GM03348 (cell line): ENCODE measurements around the gene GOLIM4.
"Not testable (repeated sequence)": the region's sequence is repeated elsewhere in the genome, so short reads cannot be mapped to it uniquely, and the experiment has no call there.

Source experiments
- DNase-seq: peaks from one replicate; pipeline ENCODE4 v3.0.0; 2012; ENCODE audit warnings: low spot score

GOLIM4 gene

DNA sequence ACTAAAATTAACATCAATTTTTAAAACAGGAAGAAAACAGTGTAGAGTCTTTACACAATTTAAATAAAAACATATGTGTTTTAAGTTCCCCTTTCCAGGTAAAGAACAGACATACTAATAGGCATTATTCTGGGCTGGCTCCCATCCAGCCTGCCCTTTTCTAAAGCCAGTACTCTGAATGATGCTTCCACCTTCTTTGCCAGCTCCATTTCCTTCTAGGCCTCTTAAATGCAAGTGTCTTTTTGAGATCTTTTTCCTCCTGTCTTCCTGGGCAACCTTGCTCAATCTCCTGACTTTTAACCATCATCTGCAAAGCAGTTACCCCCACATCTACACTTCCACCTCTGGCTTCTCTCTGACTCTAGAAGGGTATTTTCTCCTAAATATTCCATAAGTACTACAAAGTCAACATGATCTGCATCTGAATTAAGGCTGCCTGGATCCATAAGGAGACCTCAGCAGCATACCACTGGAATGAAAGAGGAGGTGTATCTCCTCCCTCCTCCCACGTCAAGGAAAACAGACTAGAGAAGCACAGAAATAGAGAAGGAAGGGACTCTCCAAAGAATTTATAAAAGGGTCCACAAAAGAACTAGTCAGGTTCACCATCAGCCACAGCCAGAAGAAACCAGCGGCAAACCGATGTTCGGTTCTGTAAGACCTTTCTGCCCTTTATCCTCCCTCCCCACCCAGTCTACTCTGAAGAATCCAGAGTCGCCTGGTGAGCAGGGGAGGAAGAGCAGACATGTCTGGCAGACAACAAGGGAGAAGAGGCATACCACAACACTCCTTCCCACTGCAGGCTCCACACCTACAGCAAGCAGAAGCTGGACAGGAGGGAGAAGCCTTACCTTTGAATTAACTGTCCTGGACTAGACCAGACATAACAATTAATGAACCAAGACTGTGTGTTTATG lies 47.1 kb downstream of the GOLIM4 start:
- DNase-seq = no peak

DNA sequence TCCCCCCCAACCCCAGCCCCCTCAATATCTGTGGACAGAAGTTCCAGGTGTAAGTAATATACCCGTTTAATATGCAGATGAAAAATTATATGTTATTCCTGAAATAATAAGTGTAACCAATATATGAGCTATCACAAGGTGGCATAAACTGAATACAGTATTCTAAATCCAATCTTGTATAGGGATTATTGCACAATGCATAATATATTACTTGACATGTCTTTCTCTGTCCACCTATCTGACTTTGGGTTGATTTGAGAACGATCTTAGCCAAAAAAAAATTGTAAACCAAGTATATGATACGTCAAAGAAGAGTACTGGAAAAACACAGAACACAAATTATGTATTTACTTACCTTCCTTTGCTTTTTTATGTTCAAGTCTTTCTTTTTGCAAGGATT lies 47.8 kb downstream of the GOLIM4 start:
- DNase-seq = no peak

DNA sequence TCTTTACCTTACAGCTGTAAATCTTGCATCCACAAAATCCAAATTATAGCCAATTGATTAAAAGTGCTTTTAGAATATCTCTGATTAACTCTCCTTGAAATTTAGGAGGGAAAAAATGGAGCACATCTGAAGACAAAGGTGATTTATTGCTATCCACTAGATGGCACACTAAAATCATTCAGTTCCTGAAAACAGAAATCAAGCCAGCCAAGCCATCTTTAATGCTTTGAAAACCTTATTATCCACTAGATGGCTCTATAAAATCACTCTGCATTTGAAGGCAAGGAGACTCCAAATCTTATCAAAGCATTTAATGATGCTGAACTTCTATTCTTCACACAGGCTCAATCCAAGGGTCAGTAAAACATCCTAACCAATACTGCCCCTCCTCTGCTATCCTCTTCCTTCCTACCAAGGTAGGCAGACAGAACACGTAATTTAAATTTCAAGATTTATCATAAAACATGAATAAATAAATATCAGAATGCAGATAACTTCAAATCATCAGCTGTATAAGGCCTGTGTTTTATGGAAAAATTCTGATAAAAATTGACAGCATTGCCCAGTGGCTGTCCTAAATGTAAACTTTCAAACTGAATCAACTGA lies 48.4 kb downstream of the GOLIM4 start:
- peak; percentile 66 for DNase-seq

DNA sequence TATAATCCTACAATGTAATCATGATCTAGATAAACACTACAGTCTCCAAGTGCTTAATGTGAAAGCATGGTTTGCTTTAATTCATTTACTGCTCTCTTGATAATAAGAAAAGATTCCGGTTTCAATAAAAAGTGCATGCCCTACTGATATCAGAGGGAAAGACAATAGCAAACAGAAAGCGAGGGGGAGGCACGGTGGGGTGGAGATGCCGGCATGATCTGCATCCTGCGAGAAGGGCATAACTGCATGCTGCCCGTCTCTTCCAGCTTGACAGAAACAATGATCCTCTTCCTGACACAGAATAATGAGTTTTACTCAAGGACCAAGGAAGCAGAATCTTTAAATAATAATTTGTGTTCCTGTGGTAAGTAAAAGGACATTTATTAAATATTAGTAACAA lies 51.7 kb downstream of the GOLIM4 start:
- no peak for DNase-seq

DNA sequence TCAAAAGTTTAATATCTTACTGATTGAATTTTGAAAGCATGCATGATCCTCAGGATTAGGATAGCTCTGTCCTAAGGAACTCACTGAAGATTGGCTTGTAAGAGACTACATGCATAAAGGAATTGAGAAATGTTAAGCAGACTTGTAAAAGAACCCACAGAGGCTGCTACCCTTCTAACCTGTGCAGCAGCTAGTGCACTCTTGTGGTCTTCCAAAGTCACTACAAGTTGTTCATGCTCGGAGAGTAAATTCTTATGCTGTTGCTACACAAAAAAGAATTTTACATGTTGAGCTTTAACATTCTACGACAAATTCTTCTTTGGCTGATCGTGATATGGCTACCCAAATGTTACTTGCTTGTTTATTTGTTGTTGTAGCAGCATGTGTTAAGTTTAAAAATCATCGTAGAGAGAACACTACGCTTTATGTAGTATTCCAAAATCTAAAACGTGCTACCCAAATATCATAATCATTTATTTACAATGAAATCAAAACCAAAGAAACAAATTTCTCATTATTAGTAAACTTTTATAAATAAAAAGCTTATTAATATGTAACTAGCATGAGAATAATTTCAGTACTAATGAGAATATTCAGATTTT lies 55.0 kb downstream of the GOLIM4 start:
- DNase-seq = peak; percentile 58

DNA sequence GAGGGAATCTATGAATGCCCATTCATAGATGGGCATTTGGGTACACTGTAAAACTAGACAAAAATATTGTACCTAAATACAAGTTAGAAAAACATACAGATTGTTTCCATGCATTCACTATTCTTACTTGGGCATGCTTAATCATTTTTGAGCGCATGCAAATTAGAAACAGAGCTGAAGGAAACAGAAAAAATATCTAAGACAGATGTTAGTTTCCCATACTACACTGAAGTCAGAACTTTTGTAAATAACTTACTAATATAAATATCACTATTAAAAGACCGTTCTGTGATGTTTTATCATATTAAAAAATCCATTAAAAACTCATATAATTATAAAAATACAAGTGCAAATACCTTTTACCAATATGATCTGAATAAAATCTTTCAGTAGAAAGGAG lies 58.7 kb downstream of the GOLIM4 start:
- DNase-seq = no peak

DNA sequence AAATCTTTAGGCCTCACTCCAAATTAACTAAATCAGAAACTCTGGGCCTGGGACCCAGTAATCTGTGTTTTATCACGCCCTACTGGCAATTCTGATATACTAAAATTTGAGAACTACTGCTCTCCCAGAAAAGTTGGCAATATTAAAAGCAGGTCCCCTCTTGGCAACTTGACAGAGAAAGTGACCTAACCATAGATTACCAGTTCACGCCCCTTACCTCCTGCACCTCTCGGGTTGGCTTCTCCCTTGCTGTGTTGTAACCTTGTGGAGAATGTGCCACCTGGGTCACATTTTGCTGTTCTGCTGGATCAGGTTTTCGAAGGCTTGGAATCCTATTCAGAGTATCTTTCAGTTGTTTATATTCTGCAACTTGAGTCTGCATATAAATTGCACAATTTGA lies 59.1 kb downstream of the GOLIM4 start:
- DNase-seq = no peak

DNA sequence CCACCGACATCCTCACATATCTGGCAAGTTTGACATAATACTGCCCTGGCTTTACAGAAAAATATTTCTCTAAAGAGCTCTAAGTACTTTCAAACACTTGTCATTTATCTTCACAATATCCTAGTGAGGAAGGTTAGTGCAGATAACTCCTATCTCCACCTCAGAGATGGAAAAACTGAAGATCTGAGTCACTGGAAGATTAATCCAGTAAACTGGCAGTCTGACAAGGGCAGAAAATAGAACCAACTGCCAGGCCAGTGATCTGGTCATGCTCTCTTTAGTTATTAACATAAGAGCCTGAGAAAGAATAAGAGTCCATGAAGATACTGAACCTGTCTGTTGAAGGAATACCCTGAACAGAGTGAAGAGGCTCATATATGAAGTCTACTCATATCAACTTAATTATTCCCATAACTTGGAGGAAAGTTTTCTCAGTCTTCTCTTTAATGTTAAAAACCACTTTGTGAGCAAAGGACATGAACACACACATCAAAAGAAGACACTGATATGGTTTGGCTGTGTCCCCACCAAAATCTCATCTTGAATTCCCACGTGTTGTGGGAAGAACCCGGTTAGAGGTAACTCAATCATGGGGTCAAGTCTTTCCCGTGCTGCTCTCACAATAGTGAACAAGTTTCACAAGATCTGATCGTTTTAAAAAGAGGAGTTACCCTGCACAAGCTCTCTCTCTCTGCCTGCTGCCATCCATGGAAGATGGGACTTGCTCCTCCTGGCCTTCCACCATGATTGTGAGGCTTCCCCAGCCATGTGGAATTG lies 61.4 kb downstream of the GOLIM4 start:
- DNase-seq = peak; percentile 62

DNA sequence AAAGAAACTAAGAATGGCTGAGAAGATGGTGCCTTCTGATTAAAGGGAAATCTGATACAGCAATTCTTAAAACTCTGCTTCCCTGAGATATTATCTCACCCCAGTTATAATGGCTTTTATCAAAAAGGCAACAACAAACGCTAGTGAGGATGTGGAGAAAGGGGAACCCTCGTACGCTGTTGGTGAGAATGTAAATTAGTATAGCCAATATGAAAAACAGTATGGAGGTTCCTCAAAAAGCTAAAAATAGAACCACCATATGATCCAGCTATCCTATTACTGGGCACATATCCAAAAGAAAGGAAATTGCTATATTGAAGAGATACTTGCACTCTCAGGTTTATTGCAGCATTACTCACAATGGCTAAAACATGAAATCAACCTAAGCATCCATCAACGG lies 65.1 kb downstream of the GOLIM4 start:
- no peak for DNase-seq

DNA sequence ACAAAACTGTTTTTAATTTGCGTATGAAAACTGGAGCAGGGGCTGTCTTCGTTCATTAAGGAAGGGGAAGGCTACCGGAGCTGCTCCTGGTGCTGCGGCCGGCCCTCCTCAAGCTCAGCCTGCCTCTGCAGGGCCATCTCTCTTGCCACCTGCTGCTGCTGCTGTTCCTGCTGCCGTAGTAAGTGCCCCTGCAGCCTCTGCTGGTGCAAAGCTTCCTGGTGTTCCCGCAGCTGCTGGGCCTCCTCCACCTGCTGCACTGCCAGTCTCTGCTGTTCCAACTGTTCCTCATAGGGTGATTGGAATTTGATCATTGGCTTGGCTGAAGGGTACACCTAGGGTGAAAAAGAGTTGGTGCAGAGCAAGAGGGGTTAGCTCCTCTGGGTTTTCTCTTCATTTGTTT lies 66.0 kb downstream of the GOLIM4 start:
- no peak for DNase-seq

DNA sequence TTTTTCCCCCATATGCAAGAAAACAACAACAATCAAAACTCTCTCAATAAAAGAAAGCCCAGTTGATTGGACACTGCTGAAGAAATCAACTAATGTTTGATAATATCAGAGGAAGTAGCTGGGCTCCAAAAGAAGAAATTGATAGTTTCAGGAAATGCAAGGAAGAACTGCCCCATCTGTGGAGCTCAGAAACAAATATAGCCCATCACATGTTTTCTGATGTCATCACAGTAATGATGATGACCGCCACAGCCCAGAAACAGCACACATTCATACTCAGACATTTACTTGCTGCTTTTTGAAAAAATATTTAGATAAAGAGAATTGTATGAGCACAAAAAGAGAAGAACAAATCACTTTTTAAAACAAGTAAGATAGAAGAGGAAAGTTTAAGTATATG lies 67.6 kb downstream of the GOLIM4 start:
- no peak for DNase-seq

DNA sequence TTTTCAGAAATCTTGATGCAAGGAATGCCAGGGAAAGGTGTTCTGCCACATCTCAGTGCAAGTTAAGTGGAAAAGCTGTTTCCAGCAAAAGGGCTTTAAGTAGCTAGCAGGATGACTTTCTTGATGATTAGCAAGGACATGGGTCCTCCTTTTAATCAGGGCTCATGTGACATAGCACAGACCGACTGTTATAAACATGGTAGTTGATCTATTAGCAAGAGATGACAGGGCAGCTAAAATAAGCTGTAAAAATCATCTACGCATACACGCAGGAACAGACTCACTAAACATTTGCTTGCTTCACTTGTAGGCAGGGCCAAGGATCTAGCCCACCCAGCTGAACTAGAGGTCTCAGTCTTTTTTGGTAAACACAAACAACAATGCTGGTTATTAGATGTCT lies 69.0 kb downstream of the GOLIM4 start:
- no peak for DNase-seq

DNA sequence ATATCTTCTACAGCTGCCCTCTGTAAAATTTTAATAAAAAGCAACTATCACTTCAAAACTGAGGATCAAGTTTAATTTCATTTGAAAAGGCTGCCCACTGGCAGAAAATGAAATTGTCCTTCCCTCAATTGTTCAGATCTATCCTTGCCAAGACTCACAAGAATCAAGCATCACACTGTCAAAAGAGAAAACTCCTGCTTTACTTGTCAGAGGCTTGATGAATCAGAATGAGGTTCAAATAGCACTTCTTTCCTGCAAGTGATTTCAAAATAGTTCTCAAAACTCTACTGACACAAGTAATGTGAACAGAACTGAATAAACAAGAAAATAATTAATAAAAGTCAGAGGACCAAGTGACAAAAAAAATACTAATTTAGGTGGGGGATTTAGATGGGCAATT lies 70.6 kb downstream of the GOLIM4 start:
- peak; percentile 6 for DNase-seq

DNA sequence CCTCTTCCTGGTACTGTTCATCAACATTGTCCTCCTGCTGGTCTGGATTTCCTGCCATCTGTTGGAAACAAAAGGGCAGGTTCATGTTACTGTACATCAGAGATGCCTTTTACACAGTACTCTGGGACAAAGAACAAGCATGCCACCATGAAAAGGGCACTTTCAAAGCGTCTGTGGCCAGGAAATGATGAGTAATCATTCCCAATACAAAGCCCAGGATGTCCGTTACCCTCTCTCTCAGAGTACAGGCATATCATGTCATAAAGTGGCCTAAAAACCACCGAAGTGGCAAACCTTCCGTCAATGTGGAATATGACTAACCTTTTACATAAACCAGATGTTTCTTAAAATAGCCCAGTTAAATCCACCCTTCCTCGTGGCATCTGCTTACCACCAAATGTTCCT lies 71.2 kb downstream of the GOLIM4 start:
- peak; percentile 61 for DNase-seq

DNA sequence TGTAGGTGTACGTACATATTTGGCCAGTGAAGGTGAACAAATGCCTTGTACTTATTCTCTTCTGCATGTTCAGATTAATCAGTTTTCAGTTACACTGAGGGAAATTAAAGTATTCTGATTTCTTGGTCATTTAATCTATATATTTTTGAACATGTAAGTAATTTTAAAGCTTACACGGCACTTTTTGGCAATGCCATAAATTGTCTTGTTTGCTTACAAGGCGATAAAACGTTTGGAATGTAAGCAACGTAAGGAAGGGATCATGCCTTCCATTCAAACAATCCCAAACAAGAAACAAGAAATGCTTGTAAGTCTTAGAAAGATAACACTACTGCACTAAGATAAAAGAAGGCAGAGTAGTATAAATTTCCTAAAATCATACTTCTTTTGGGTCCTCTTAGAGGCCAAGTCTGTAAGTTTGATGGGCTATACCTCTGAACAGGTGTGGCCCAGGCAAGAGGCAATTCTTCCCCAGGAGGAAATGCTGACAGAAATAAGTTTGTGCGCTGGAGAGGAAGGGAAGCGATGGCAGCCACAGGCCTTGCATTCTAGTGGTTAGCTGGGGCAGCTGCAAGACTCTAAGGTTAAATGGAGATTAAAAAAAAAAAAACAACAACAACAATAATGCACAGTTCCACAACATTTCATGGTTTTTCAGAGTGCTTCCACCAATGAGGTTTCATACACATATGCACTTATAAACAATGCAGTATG lies 73.8 kb downstream of the GOLIM4 start:
- DNase-seq = no peak

DNA sequence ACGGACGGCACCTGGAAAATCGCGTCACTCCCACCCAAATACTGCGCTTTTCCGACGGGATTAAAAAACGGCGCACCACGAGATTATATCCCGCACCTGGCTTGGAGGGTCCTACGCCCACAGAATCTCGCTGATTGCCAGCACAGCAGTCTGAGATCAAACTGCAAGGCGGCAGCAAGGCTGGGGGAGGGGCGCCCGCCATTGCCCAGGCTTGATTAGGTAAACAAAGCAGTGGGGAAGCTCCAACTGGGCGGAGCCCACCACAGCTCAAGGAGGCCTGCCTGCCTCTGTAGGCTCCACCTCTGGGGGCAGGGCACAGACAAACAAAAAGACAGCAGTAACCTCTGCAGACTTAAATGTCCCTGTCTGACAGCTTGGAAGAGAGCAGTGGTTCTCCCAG lies 84.4 kb downstream of the GOLIM4 start:
- not testable (repeated sequence) for DNase-seq

DNA sequence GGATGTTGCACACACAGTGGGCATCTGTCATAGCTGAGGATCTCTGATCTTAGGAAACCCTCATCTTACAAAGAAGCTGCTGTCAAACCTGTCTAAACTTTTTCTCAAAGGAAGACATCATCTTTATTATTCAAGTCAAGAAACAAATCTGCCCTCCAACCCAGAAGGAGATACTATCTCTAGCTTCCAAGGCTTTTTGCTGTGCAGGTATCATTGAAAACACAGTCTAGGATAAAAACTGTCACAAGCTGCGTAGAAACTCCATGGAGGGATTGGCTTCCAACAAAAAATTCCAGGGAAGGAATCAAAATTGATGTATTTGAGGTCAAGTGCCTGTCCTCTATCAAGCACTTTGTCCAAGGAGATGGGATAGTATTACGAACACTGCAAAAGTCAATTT lies 89.1 kb downstream of the GOLIM4 start:
- DNase-seq = no peak

DNA sequence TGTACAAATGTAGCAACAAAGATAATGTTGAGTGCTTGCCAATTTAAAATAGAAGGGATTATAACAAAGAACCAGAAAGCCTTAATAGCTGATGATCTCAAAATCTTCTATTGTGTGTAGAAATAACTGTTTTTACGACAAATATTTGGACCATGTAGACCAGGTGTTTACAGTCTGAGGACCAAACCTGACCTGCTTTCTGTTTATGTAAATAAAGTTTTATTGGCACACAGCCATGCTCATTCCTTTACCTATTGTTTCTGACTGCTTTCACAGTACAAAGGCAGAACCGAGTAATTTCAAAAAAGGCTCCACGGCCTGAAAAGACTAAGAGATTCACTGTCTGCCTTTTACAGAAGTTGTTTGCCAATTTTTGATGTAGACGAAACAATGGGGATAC lies 91.8 kb downstream of the GOLIM4 start:
- no peak for DNase-seq

DNA sequence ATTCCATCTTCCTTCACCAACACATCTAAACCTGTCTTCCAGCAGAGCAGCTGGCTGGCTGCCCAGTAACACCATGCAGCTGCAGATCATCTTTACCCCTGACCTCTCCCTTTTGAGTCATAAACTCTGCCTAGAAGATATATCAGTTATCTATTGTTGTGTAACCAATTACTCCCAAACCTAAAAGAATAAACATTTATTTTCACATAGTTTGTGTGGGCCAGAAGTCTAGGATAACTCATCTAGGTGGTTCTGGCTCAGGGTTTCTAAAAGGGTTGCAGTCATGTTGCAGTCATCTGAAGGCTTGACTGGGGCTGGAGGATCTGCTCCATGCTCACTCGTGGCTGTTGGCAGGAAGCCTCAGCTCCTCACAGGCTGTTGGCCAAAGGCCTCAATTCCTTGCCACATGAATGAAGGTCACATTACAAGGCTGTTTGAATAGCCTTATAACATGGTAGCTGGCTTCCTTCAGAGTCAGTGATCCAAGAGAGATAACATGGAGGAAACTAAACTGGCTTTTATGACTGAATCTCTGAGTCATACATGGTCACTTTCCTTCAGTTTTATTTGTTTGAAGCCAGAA lies 92.8 kb downstream of the GOLIM4 start:
- no peak for DNase-seq

DNA sequence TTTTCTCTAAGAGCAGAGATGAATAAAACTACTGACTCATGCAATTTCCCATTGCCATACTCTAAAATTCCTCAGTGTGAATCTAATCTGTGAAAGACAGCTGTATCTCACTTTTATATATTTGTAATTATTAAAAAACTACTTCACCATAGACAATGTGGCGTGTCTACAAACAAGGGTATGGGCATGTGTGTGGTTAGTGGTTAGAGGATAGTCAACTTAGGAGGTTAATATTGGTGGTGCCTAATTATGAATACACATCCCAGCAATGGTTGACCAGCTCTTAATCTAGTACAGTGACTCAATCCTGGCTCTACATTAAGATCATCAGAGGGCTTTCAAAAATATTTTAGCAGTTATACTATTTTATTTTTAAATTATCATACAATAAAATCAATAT lies 94.5 kb downstream of the GOLIM4 start:
- no peak for DNase-seq

DNA sequence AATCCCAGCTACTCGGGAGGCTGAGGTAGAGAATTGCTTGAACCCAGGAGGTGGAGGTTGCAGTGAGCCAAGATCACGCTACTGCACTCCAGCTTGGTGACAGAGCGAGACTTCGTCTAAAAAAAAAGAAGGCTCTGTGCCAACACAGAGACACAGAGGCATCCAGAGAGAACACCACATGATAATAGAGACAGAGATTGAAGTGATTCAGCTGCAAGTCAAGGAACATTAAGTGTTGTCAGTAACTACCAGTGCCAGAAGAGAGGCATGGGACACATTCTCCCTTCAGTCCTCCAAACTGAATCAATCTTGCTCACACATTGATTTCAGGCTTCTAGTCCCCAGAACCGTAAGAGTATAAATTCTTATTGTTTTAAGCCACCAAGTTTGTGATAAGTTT lies 97.5 kb downstream of the GOLIM4 start:
- DNase-seq = no peak

DNA sequence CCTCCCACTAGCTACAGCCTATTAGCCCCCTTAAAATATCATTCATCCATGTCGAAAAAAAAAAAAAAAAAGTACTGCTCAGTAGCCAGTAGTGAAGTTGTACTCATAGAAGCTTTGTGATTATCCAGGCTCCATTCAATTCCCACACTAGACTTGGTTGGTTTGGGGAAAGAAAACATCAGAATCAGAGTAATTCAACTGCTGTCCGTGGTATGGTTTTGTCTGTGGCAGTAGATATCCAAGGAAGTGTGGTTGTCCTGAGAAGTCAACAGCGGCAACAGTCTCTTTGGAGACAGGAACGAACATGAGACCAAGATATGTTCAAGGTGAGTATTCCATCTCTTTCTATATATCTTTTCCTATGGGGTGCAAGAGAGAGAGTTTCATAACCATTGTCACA lies 99.2 kb downstream of the GOLIM4 start:
- no peak for DNase-seq
